ENCODE data around the gene SHISA9. TPM values are rescaled to one million over a fixed set of nuclear protein-coding genes. Genes with fewer than 3 reads are reported as not detected.

SHISA9 gene
- polyA plus RNA-seq, 3 donors = 0.01 TPM; not detected in 2

GRCh38 chr16:13139661-13140241 is 238.4 kb downstream of the SHISA9 start:
- Histone ChIP-seq H3K4me2 (replicated peaks; ENCODE audit: extremely low read depth, low read length, poor library complexity, severe bottlenecking) (no peak overlapping the region), H3K4me3 (replicated peaks in 1 of 3; ENCODE audit: low read depth in 2 of 3, low read length in 3 of 3) (no peak overlapping the region), H4K20me1 (ENCODE audit: insufficient read depth, low read length) (no peaks in the 10 kb centered on the region), H3K79me2 (ENCODE audit: insufficient read depth, low read length) (no peaks in the 10 kb centered on the region), H3K9me3 (replicated peaks in 1 of 2; ENCODE audit: control insufficient read depth in 1 of 2, insufficient read depth in 1 of 2, low read length in 2 of 2) (peaks cover 3 to 6% of the 10 kb centered on the region in 2 donors), H3K27ac (ENCODE audit: low read depth in 1 of 2, low read length in 2 of 2) (no peak overlapping the region), H3K4me1 (ENCODE audit: control insufficient read depth in 1 of 2, insufficient read depth in 2 of 2, low read length in 2 of 2) (no peaks in the 10 kb centered on the region), H3K36me3 (replicated peaks in 1 of 2; ENCODE audit: control insufficient read depth in 1 of 2, insufficient read depth in 2 of 2, low read length in 2 of 2) (no peaks in the 10 kb centered on the region), H2AFZ (ENCODE audit: insufficient read depth, low read depth, low read length, poor library complexity, severe bottlenecking) (no peak overlapping the region), H3K27me3 (ENCODE audit: control insufficient read depth in 2 of 2, insufficient read depth in 2 of 2, low read length in 2 of 2) (no peaks in the 10 kb centered on the region), H3K9ac (ENCODE audit: insufficient read depth, low read length, poor library complexity, severe bottlenecking) (no peak overlapping the region)
- Mint-ChIP-seq H3K4me1 (no peaks in the 10 kb centered on the region), H3K27me3 (ENCODE audit: low read depth in 3 of 3) (peaks cover 0 to 1% (median 0%) of the 10 kb centered on the region in 3 donors), H3K9me3 (peaks cover 2 to 15% (median 6%) of the 10 kb centered on the region in 7 donors), H3K27ac (no peak overlapping the region), H3K4me3 (no peak overlapping the region), H3K36me3 (no peaks in the 10 kb centered on the region)
- no peak for TF ChIP-seq CTCF (IDR thresholded peaks at IDR 0.05)
- intact Hi-C loops (cut with micrococcal nuclease) = no loop called here
- DNase-seq = no peak
- WGBS (ENCODE audit: insufficient coverage) = 100% methylated on average over 1 of the region's 3 CpGs

- no peak for TF ChIP-seq CTCF (IDR thresholded peaks at IDR 0.05)
- H3K4me3 ChIP-seq (replicated peaks in 1 of 3; ENCODE audit: low read depth in 2 of 3, low read length in 3 of 3) = no peak overlapping the region
- WGBS (ENCODE audit: insufficient coverage) = no CpG with 5 or more reads among the region's 1 CpG
- H2AFZ ChIP-seq (ENCODE audit: insufficient read depth, low read depth, low read length, poor library complexity, severe bottlenecking) = no peak overlapping the region
- Mint-ChIP-seq H3K27ac (no peak overlapping the region), H3K4me3 (no peak overlapping the region), H3K9me3 (peaks cover 2 to 17% (median 4%) of the 10 kb centered on the region in 7 donors), H3K27me3 (ENCODE audit: low read depth in 3 of 3) (peaks cover 0 to 1% (median 0%) of the 10 kb centered on the region in 3 donors), H3K4me1 (no peaks in the 10 kb centered on the region), H3K36me3 (no peaks in the 10 kb centered on the region)
- no peaks in the 10 kb centered on the region for H3K4me1 ChIP-seq (ENCODE audit: control insufficient read depth in 1 of 2, insufficient read depth in 2 of 2, low read length in 2 of 2)
- DNase-seq = no peak
- H3K9ac ChIP-seq (ENCODE audit: insufficient read depth, low read length, poor library complexity, severe bottlenecking) = no peak overlapping the region
- peaks cover 3 to 7% of the 10 kb centered on the region in 2 donors for H3K9me3 ChIP-seq (replicated peaks in 1 of 2; ENCODE audit: control insufficient read depth in 1 of 2, insufficient read depth in 1 of 2, low read length in 2 of 2)
- no peak overlapping the region for H3K4me2 ChIP-seq (replicated peaks; ENCODE audit: extremely low read depth, low read length, poor library complexity, severe bottlenecking)
- H3K36me3 ChIP-seq (replicated peaks in 1 of 2; ENCODE audit: control insufficient read depth in 1 of 2, insufficient read depth in 2 of 2, low read length in 2 of 2) = no peaks in the 10 kb centered on the region
- no peak overlapping the region for H3K27ac ChIP-seq (ENCODE audit: low read depth in 1 of 2, low read length in 2 of 2)
- H3K79me2 ChIP-seq (ENCODE audit: insufficient read depth, low read length) = no peaks in the 10 kb centered on the region
- intact Hi-C loops (cut with micrococcal nuclease) = no loop called here
- no peaks in the 10 kb centered on the region for H3K27me3 ChIP-seq (ENCODE audit: control insufficient read depth in 2 of 2, insufficient read depth in 2 of 2, low read length in 2 of 2)
- H4K20me1 ChIP-seq (ENCODE audit: insufficient read depth, low read length) = no peaks in the 10 kb centered on the region
Measured at GRCh38 chr16:13143551-13143950, 242.2 kb downstream of the SHISA9 start.

All from CD14-positive monocyte (primary cell).